ENCODE results near the gene REN. TPM values are rescaled to one million over a fixed set of nuclear protein-coding genes. Genes with fewer than 3 reads are reported as not detected.

Gene REN
- polyA plus RNA-seq, 1 donor from 2014 or later: not detected

DNA sequence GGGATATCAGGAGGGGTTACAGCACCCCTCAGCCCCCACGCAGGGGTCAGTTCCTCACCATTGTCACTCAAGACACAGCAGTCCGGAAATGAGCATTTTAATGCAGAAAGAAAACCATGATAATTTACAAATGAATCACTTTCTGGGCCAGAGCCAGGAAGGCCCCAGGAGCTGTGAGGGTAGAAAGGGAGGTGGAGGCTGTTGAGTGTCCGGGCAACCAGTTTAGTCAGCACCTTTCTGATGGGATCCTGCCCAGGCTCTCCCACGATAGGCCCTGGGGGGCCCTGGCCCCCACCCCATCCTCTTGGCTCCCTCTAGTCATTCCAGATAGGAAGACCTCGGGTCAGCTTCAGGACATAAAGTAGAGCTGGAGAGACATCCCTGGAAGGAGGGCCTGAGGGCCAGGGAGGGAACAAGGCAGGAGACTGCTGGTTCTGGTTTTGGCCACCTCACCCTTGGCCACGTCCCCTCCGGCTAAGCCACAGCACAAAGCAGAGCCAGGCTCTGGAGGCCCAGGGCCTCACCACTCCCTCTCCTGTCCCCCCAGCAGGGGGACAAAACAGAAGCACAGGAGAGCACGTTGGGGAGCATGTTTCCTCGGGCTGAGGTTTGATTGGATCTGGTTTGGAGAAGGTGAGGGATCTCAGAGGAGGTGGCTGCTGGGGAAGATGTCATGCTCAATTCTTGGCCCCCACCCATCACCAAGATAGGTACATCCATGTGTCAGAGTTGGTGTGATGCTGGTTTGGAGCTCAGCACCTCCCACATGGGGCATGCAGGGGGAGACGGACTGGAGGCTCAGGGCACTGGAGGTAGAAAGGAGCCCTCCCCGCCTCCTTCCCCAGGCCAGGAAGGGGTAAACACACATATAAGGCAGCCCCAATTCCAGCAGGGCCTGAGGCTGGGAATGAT, 34.9 kb downstream of the REN start:
- H4K20me1 ChIP-seq (ENCODE audit: insufficient read depth): no peaks in the 10 kb centered on the region
- H3K4me3 ChIP-seq (ENCODE audit: low read length): no peak overlapping the region
- H3K79me2 ChIP-seq (replicated peaks; ENCODE audit: insufficient read depth, low read length): no peaks in the 10 kb centered on the region
- no peaks in the 10 kb centered on the region for H3K27me3 ChIP-seq (ENCODE audit: insufficient read depth, low read depth, low read length)
- no peaks in the 10 kb centered on the region for H3F3A ChIP-seq (ENCODE audit: insufficient read depth, low read length, poor library complexity, severe bottlenecking)
- no peaks in the 10 kb centered on the region for H3K9me2 ChIP-seq (ENCODE audit: insufficient read depth, low read length)
- H3K9ac ChIP-seq (ENCODE audit: low read length): no peak overlapping the region
- no peaks in the 10 kb centered on the region for H3K36me3 ChIP-seq (ENCODE audit: insufficient read depth, low read length)
- no peak overlapping the region for H3K4me2 ChIP-seq (ENCODE audit: low read length)
- no peak overlapping the region for H2AFZ ChIP-seq (ENCODE audit: low read depth, low read length)
- TF ChIP-seq, protein P1, sequence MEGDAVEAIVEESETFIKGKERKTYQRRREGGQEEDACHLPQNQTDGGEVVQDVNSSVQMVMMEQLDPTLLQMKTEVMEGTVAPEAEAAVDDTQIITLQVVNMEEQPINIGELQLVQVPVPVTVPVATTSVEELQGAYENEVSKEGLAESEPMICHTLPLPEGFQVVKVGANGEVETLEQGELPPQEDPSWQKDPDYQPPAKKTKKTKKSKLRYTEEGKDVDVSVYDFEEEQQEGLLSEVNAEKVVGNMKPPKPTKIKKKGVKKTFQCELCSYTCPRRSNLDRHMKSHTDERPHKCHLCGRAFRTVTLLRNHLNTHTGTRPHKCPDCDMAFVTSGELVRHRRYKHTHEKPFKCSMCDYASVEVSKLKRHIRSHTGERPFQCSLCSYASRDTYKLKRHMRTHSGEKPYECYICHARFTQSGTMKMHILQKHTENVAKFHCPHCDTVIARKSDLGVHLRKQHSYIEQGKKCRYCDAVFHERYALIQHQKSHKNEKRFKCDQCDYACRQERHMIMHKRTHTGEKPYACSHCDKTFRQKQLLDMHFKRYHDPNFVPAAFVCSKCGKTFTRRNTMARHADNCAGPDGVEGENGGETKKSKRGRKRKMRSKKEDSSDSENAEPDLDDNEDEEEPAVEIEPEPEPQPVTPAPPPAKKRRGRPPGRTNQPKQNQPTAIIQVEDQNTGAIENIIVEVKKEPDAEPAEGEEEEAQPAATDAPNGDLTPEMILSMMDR (IDR thresholded peaks at IDR 0.05; ENCODE audit: poor library complexity, severe bottlenecking): no peak
- TF ChIP-seq EP300 (conservative IDR thresholded peaks at IDR 0.05; ENCODE audit: poor library complexity, severe bottlenecking) (no peak), POLR2AphosphoS5 (IDR thresholded peaks at IDR 0.05) (no peak), TAF1 (IDR thresholded peaks at IDR 0.05; ENCODE audit: low read depth) (no peak), MXI1 (conservative IDR thresholded peaks at IDR 0.05; ENCODE audit: poor library complexity, severe bottlenecking) (no peak), EZH2 (IDR thresholded peaks at IDR 0.05; ENCODE audit: borderline replicate concordance, insufficient read depth, low read length, poor library complexity, severe bottlenecking) (no peak), SMC3 (conservative IDR thresholded peaks at IDR 0.05; ENCODE audit: poor library complexity) (no peak), RAD21 (conservative IDR thresholded peaks at IDR 0.05) (no peak)
- TF ChIP-seq, protein P2, sequence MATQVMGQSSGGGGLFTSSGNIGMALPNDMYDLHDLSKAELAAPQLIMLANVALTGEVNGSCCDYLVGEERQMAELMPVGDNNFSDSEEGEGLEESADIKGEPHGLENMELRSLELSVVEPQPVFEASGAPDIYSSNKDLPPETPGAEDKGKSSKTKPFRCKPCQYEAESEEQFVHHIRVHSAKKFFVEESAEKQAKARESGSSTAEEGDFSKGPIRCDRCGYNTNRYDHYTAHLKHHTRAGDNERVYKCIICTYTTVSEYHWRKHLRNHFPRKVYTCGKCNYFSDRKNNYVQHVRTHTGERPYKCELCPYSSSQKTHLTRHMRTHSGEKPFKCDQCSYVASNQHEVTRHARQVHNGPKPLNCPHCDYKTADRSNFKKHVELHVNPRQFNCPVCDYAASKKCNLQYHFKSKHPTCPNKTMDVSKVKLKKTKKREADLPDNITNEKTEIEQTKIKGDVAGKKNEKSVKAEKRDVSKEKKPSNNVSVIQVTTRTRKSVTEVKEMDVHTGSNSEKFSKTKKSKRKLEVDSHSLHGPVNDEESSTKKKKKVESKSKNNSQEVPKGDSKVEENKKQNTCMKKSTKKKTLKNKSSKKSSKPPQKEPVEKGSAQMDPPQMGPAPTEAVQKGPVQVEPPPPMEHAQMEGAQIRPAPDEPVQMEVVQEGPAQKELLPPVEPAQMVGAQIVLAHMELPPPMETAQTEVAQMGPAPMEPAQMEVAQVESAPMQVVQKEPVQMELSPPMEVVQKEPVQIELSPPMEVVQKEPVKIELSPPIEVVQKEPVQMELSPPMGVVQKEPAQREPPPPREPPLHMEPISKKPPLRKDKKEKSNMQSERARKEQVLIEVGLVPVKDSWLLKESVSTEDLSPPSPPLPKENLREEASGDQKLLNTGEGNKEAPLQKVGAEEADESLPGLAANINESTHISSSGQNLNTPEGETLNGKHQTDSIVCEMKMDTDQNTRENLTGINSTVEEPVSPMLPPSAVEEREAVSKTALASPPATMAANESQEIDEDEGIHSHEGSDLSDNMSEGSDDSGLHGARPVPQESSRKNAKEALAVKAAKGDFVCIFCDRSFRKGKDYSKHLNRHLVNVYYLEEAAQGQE (IDR thresholded peaks at IDR 0.05; ENCODE audit: borderline replicate concordance): no peak
- no peaks in the 10 kb centered on the region for H3K9me3 ChIP-seq (ENCODE audit: low read length)
- H3K27ac ChIP-seq (ENCODE audit: low read length): no peak overlapping the region

DNA sequence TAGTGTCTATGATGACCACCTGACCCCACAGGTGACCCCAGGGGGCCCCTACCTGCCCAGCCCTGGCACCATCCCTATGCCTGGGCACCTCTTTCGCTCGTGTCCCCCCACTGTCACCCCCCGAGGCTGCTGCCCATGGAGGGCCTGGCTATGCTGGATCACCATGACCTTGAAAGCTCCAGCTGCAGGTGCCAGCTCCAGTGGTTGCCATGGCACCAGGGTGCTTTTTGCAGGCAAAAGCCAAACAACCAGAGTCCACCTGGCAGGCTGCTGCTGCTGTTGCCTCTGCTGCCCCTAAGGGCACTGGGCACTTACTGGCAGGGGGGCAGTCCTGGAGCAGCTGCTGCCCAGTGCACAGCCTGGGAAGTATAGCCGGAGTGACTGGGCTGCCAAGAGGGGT, 36.0 kb downstream of the REN start:
- Histone ChIP-seq H3K9me2 (ENCODE audit: insufficient read depth, low read length) (no peaks in the 10 kb centered on the region), H2AFZ (ENCODE audit: low read depth, low read length) (no peak overlapping the region), H3K27me3 (ENCODE audit: insufficient read depth, low read depth, low read length) (no peaks in the 10 kb centered on the region), H3K4me2 (ENCODE audit: low read length) (no peak overlapping the region), H3K79me2 (replicated peaks; ENCODE audit: insufficient read depth, low read length) (no peaks in the 10 kb centered on the region), H3F3A (ENCODE audit: insufficient read depth, low read length, poor library complexity, severe bottlenecking) (no peaks in the 10 kb centered on the region), H3K9ac (ENCODE audit: low read length) (no peak overlapping the region), H3K27ac (ENCODE audit: low read length) (no peak overlapping the region), H4K20me1 (ENCODE audit: insufficient read depth) (no peaks in the 10 kb centered on the region), H3K36me3 (ENCODE audit: insufficient read depth, low read length) (no peaks in the 10 kb centered on the region), H3K4me3 (ENCODE audit: low read length) (no peak overlapping the region), H3K9me3 (ENCODE audit: low read length) (no peaks in the 10 kb centered on the region)
- TF ChIP-seq POLR2AphosphoS5 (IDR thresholded peaks at IDR 0.05): no peak
- no peak for TF ChIP-seq EZH2 (IDR thresholded peaks at IDR 0.05; ENCODE audit: borderline replicate concordance, insufficient read depth, low read length, poor library complexity, severe bottlenecking)
- TF ChIP-seq MXI1 (conservative IDR thresholded peaks at IDR 0.05; ENCODE audit: poor library complexity, severe bottlenecking): no peak
- no peak for TF ChIP-seq RAD21 (conservative IDR thresholded peaks at IDR 0.05)
- no peak for TF ChIP-seq SMC3 (conservative IDR thresholded peaks at IDR 0.05; ENCODE audit: poor library complexity)
- TF ChIP-seq, protein P1 (IDR thresholded peaks at IDR 0.05; ENCODE audit: poor library complexity, severe bottlenecking): no peak

Data from neural cell (in vitro differentiated cells).